Fibroblast of lung (primary cell): ENCODE data around the gene FTO.

Experiments used
- EZH2 ChIP-seq: IDR thresholded peaks from 2 replicates; pipeline ENCODE4 v1.5.1; 2012; ENCODE audit warnings: low read length, control low read depth, mild to moderate bottlenecking; ENCODE audit errors: missing control alignments
- TF ChIP-seq, protein P1 (sequence below), 2 donors: IDR thresholded peaks in 1 of 2; conservative IDR thresholded peaks in 1 of 2; 1 replicate in 1 of 2; 2 replicates in 1 of 2; pipeline ENCODE4 v1.5.1; 2011 to 2012; ENCODE audit warnings: low read length in 2 of 2, control low read depth in 1 of 2, inconsistent platforms in 1 of 2, low read depth in 1 of 2, mild to moderate bottlenecking in 1 of 2

DNA sequence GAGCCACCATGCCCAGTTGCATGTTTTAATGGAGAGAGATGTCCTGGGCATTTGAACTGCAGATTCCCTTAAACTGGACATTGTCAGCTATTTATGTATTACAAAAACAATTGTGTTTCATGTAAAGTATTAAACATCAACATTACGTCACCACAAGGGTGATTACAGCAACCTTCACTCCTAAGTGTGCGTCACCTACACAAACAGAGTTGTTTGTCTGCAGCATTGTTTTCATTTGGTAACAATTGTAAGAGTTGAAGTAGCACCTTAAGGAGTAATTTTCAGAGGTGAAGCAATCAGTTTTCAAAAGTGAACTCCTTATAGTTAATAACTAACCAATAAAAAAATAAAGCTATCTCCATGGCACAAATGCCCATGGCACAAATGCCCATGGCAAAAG is 311.2 kb downstream of the FTO start:
- TF ChIP-seq, protein P1, sequence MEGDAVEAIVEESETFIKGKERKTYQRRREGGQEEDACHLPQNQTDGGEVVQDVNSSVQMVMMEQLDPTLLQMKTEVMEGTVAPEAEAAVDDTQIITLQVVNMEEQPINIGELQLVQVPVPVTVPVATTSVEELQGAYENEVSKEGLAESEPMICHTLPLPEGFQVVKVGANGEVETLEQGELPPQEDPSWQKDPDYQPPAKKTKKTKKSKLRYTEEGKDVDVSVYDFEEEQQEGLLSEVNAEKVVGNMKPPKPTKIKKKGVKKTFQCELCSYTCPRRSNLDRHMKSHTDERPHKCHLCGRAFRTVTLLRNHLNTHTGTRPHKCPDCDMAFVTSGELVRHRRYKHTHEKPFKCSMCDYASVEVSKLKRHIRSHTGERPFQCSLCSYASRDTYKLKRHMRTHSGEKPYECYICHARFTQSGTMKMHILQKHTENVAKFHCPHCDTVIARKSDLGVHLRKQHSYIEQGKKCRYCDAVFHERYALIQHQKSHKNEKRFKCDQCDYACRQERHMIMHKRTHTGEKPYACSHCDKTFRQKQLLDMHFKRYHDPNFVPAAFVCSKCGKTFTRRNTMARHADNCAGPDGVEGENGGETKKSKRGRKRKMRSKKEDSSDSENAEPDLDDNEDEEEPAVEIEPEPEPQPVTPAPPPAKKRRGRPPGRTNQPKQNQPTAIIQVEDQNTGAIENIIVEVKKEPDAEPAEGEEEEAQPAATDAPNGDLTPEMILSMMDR (conservative IDR thresholded peaks at IDR 0.05 in 1 of 2, IDR thresholded peaks at IDR 0.05 in 1 of 2; ENCODE audit: low read depth in 1 of 2, low read length in 2 of 2) = no peak
- TF ChIP-seq EZH2 = no peak
